ENCODE data around the gene POU6F2. TPM values are rescaled to one million over a fixed set of nuclear protein-coding genes. Genes with fewer than 3 reads are reported as not detected.

POU6F2 gene
- total RNA-seq, 4 donors from 2014 or later, result 0.48 to 0.82 TPM; not detected in 2

DNA sequence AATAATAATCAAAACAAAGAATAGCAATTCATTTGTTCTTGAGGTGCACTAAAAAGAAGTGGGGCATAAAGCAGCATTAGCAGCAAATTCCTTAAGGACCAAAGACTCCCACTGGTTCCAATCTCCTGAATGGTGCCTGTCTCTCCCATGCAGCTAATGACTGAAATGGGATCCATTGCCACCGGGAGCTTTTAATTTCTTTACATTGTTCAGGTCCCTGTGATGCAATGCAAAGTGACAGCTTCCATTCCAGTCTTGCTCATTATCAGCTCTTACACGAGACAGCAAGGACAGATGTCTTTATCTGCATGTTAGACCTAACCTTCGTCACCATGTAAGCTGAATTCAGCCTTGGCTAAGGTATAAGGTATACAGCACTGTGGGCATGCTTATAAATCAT is 148.1 kb downstream of the POU6F2 start:
- DNase-seq, result no peak
- Histone ChIP-seq H3K4me3 (no peak overlapping the region), H3K27ac (no peak overlapping the region), H3K36me3 (no peaks in the 10 kb centered on the region), H3K27me3 (no peaks in the 10 kb centered on the region), H3K4me1 (no peaks in the 10 kb centered on the region), H3K9me3 (no peaks in the 10 kb centered on the region)
- intact Hi-C loops (cut with DNase I; ENCODE audit: low total_unique reads) (no loop called here), in situ Hi-C loops (cut with MboI; ENCODE audit: low pct_ligation_motif_present in 1 of 4, low pct_unique_long_range_greater_than_20kb in 1 of 4, low sequenced_read_pairs in 3 of 4) (no loop called here)
- WGBS, 2 donors (ENCODE audit: low coverage in 1 of 2), result 67% methylated on average over 2 to 3 of the region's 3 CpGs
- TF ChIP-seq, protein P1, sequence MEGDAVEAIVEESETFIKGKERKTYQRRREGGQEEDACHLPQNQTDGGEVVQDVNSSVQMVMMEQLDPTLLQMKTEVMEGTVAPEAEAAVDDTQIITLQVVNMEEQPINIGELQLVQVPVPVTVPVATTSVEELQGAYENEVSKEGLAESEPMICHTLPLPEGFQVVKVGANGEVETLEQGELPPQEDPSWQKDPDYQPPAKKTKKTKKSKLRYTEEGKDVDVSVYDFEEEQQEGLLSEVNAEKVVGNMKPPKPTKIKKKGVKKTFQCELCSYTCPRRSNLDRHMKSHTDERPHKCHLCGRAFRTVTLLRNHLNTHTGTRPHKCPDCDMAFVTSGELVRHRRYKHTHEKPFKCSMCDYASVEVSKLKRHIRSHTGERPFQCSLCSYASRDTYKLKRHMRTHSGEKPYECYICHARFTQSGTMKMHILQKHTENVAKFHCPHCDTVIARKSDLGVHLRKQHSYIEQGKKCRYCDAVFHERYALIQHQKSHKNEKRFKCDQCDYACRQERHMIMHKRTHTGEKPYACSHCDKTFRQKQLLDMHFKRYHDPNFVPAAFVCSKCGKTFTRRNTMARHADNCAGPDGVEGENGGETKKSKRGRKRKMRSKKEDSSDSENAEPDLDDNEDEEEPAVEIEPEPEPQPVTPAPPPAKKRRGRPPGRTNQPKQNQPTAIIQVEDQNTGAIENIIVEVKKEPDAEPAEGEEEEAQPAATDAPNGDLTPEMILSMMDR (IDR thresholded peaks at IDR 0.05), result no peak
- TF ChIP-seq POLR2A (IDR thresholded peaks at IDR 0.05), result no peak
- no peak for TF ChIP-seq EP300 (IDR thresholded peaks at IDR 0.05; ENCODE audit: low read depth)
- no peak for TF ChIP-seq POLR2AphosphoS5 (IDR thresholded peaks at IDR 0.05)

GRCh38 chr7:39127058-39127457 is 149.3 kb downstream of the POU6F2 start:
- Histone ChIP-seq H3K4me1 (no peaks in the 10 kb centered on the region), H3K36me3 (no peaks in the 10 kb centered on the region), H3K4me3 (no peak overlapping the region), H3K27ac (no peak overlapping the region), H3K27me3 (no peaks in the 10 kb centered on the region), H3K9me3 (no peaks in the 10 kb centered on the region)
- no peak for DNase-seq
- TF ChIP-seq, protein P1 (IDR thresholded peaks at IDR 0.05), result no peak
- TF ChIP-seq EP300 (IDR thresholded peaks at IDR 0.05; ENCODE audit: low read depth) (no peak), POLR2A (IDR thresholded peaks at IDR 0.05) (no peak), POLR2AphosphoS5 (IDR thresholded peaks at IDR 0.05) (no peak)
- 59 to 66% methylated on average over 3 of the region's 3 CpGs for WGBS, 2 donors (ENCODE audit: low coverage in 1 of 2)
- intact Hi-C loops (cut with DNase I; ENCODE audit: low total_unique reads), result no loop called here
- in situ Hi-C loops (cut with MboI; ENCODE audit: low pct_ligation_motif_present in 1 of 4, low pct_unique_long_range_greater_than_20kb in 1 of 4, low sequenced_read_pairs in 3 of 4), result no loop called here

GRCh38 chr7:39128287-39128843 is 150.7 kb downstream of the POU6F2 start:
- intact Hi-C loops (cut with DNase I; ENCODE audit: low total_unique reads) (no loop called here), in situ Hi-C loops (cut with MboI; ENCODE audit: low pct_ligation_motif_present in 1 of 4, low pct_unique_long_range_greater_than_20kb in 1 of 4, low sequenced_read_pairs in 3 of 4) (no loop called here)
- Histone ChIP-seq H3K36me3 (no peaks in the 10 kb centered on the region), H3K4me1 (no peaks in the 10 kb centered on the region), H3K4me3 (no peak overlapping the region), H3K27me3 (no peaks in the 10 kb centered on the region), H3K27ac (no peak overlapping the region), H3K9me3 (no peaks in the 10 kb centered on the region)
- TF ChIP-seq POLR2A (IDR thresholded peaks at IDR 0.05), result no peak
- TF ChIP-seq, protein P1 (IDR thresholded peaks at IDR 0.05), result no peak
- TF ChIP-seq POLR2AphosphoS5 (IDR thresholded peaks at IDR 0.05), result no peak
- TF ChIP-seq EP300 (IDR thresholded peaks at IDR 0.05; ENCODE audit: low read depth), result no peak
- WGBS, 2 donors (ENCODE audit: low coverage in 1 of 2), result 88% methylated on average over 2 of the region's 2 CpGs
- no peak for DNase-seq

DNA sequence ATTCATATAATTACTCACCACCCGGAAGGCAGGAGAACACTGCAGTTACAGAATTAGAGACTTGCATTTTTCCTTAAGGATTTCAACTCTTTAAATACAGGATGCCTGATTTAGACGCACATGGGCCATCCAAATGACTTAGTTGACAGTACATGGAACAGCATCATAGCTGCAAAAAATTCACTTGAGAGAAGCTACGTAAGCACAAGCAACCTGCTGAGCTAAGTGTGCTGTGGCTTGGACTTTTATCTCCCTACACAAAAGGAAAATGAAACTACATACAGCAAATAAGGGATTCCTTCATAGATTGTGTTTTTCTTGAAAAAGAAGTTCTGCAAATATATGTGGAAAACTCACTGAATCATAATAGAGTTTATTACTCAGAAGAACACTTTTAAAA is 152.6 kb downstream of the POU6F2 start:
- WGBS, 2 donors (ENCODE audit: low coverage in 1 of 2), result 59 to 68% methylated on average over 3 of the region's 3 CpGs
- no peak for TF ChIP-seq EP300 (IDR thresholded peaks at IDR 0.05; ENCODE audit: low read depth)
- TF ChIP-seq, protein P1 (IDR thresholded peaks at IDR 0.05), result no peak
- TF ChIP-seq POLR2A (IDR thresholded peaks at IDR 0.05), result no peak
- no peak for TF ChIP-seq POLR2AphosphoS5 (IDR thresholded peaks at IDR 0.05)
- in situ Hi-C loops (cut with MboI; ENCODE audit: low pct_ligation_motif_present in 1 of 4, low pct_unique_long_range_greater_than_20kb in 1 of 4, low sequenced_read_pairs in 3 of 4), result no loop called here
- no peak overlapping the region for H3K27ac ChIP-seq
- H3K4me3 ChIP-seq, result no peak overlapping the region
- no peaks in the 10 kb centered on the region for H3K27me3 ChIP-seq
- intact Hi-C loops (cut with DNase I; ENCODE audit: low total_unique reads), result no loop called here
- no peaks in the 10 kb centered on the region for H3K4me1 ChIP-seq
- no peaks in the 10 kb centered on the region for H3K36me3 ChIP-seq
- DNase-seq, result no peak
- no peaks in the 10 kb centered on the region for H3K9me3 ChIP-seq

Measured in transverse colon (tissue), 4 donors.